CD14-positive monocyte (primary cell): ENCODE measurements around the gene BROX. TPM values are rescaled to one million over a fixed set of nuclear protein-coding genes. Genes with fewer than 3 reads are reported as not detected.
"Not testable (repeated sequence)": the region's sequence is repeated elsewhere in the genome, so short reads cannot be mapped to it uniquely, and the experiment has no call there.

ENCODE experiments used
- DNase-seq, 3 donors: peaks; one replicate each; pipeline ENCODE4 v3.0.0-alpha.2; 2011 to 2022
- H2AFZ ChIP-seq: 2 replicates; pipeline ENCODE4 v1.6.0; 2012; ENCODE audit warnings: mild to moderate bottlenecking, low read depth, low read length, inconsistent platforms; ENCODE audit not compliant: insufficient read depth, poor library complexity, severe bottlenecking
- H3K27ac ChIP-seq, 2 donors: 1 replicate in 1 of 2; 2 replicates in 1 of 2; pipeline ENCODE4 v1.5.1; 2012 to 2013; ENCODE audit warnings: low read length in 2 of 2, control low read depth in 1 of 2, inconsistent platforms in 1 of 2, low read depth in 1 of 2, mild to moderate bottlenecking in 1 of 2
- H3K27me3 ChIP-seq, 2 donors: one replicate each; pipeline versions ENCODE4 v1.6.0 to v1.6.1; 2011 to 2013; ENCODE audit warnings: low read length in 2 of 2; ENCODE audit not compliant: control insufficient read depth in 2 of 2, insufficient read depth in 2 of 2
- H3K36me3 ChIP-seq, 2 donors: replicated peaks in 1 of 2; 1 replicate in 1 of 2; 2 replicates in 1 of 2; pipeline versions ENCODE4 v1.5.1 to v1.6.1; 2012 to 2013; ENCODE audit warnings: low read length in 2 of 2, control low read depth in 1 of 2, inconsistent platforms in 1 of 2, mild to moderate bottlenecking in 1 of 2; ENCODE audit not compliant: insufficient read depth in 2 of 2, control insufficient read depth in 1 of 2
- H3K4me1 ChIP-seq, 2 donors: 1 replicate in 1 of 2; 2 replicates in 1 of 2; pipeline versions ENCODE4 v1.5.1 to v1.6.1; 2012 to 2013; ENCODE audit warnings: low read length in 2 of 2, control low read depth in 1 of 2, inconsistent platforms in 1 of 2, mild to moderate bottlenecking in 1 of 2, moderate library complexity in 1 of 2; ENCODE audit not compliant: insufficient read depth in 2 of 2, control insufficient read depth in 1 of 2
- H3K4me2 ChIP-seq: replicated peaks from 2 replicates; pipeline ENCODE3; 2012; ENCODE audit warnings: low read length, moderate library complexity, mild to moderate bottlenecking; ENCODE audit not compliant: poor library complexity, severe bottlenecking; ENCODE audit errors: extremely low read depth
- H3K4me3 ChIP-seq, 3 experiments: fragments of 200-600 bp in 1 of 3; sonication (generic) in 1 of 3; replicated peaks in 1 of 3; 1 replicate in 2 of 3; 2 replicates in 1 of 3; pipeline ENCODE4 v1.5.1; 2011 to 2013; ENCODE audit warnings: low read length in 3 of 3, mild to moderate bottlenecking in 3 of 3, control low read depth in 2 of 3, low read depth in 2 of 3, inconsistent platforms in 1 of 3, moderate library complexity in 1 of 3
- H3K79me2 ChIP-seq: 2 replicates; pipeline ENCODE4 v1.6.0; 2012; ENCODE audit warnings: mild to moderate bottlenecking, control low read depth, inconsistent platforms, low read length, moderate library complexity; ENCODE audit not compliant: insufficient read depth
- H3K9ac ChIP-seq: 2 replicates; pipeline ENCODE4 v1.6.0; 2017; ENCODE audit warnings: low read length, mild to moderate bottlenecking; ENCODE audit not compliant: insufficient read depth, poor library complexity, severe bottlenecking
- H3K9me3 ChIP-seq, 2 donors: replicated peaks in 1 of 2; 1 replicate in 1 of 2; 2 replicates in 1 of 2; pipeline versions ENCODE4 v1.5.1 to v1.6.1; 2012 to 2013; ENCODE audit warnings: low read length in 2 of 2, control low read depth in 1 of 2; ENCODE audit not compliant: control insufficient read depth in 1 of 2, insufficient read depth in 1 of 2
- H4K20me1 ChIP-seq: 2 replicates; pipeline ENCODE4 v1.6.0; 2012; ENCODE audit warnings: mild to moderate bottlenecking, low read length, control low read depth, moderate library complexity; ENCODE audit not compliant: insufficient read depth
- H3K27ac Mint-ChIP-seq, 7 donors: one replicate each; pipeline ENCODE4 v1.8.0; 2020; ENCODE audit warnings: mild to moderate bottlenecking in 7 of 7, mixed read lengths in 7 of 7, moderate library complexity in 6 of 7, inconsistent platforms in 2 of 7
- H3K27me3 Mint-ChIP-seq, 3 donors: one replicate each; pipeline ENCODE4 v1.8.0; 2021 to 2022; ENCODE audit warnings: low read depth in 3 of 3, mild to moderate bottlenecking in 3 of 3, mixed read lengths in 3 of 3, moderate library complexity in 3 of 3, inconsistent platforms in 1 of 3
- H3K36me3 Mint-ChIP-seq, 2 donors: one replicate each; pipeline ENCODE4 v1.8.0; 2020; ENCODE audit warnings: mixed read lengths in 2 of 2, inconsistent platforms in 1 of 2, mild to moderate bottlenecking in 1 of 2
- H3K4me1 Mint-ChIP-seq: one replicate; pipeline ENCODE4 v1.8.0; 2020; ENCODE audit warnings: mild to moderate bottlenecking, mixed read lengths
- H3K4me3 Mint-ChIP-seq, 2 donors: one replicate each; pipeline ENCODE4 v1.8.0; 2020; ENCODE audit warnings: mild to moderate bottlenecking in 2 of 2, mixed read lengths in 2 of 2, moderate library complexity in 1 of 2
- H3K9me3 Mint-ChIP-seq, 7 donors: one replicate each; pipeline ENCODE4 v1.8.0; 2020 to 2022; ENCODE audit warnings: mixed read lengths in 7 of 7, mild to moderate bottlenecking in 6 of 7, moderate library complexity in 6 of 7, inconsistent platforms in 2 of 7
- CTCF ChIP-seq: fragments of 200-600 bp; IDR thresholded peaks from one replicate; pipeline ENCODE4 v1.8.0; 2022; ENCODE audit warnings: antibody characterized with exemption, mild to moderate bottlenecking
- WGBS: methylation state at CpG from one replicate; pipeline ENCODE4 v1.1.5; 2013; ENCODE audit warnings: missing lambda C conversion rate; ENCODE audit not compliant: insufficient coverage; 5-methylcytosine and 5-hydroxymethylcytosine counted together
- intact Hi-C, 2 donors: fragments of 100-400 bp; cut with micrococcal nuclease; formaldehyde crosslinking; loops; one replicate each; pipeline versions ENCODE4 v1.15.0 to v1.15.1; 2023
- polyA plus RNA-seq, 3 donors: library from polyadenylated mRNA; depleted of rRNA in 1 of 3; unstranded in 2 of 3; stranded (reverse) in 1 of 3; fragments of 300-500 nt in 2 of 3; fragments of >200 nt in 1 of 3; fragmentation: Illumina TruSeq in 2 of 3; gene quantifications; 1 replicate in 2 of 3; 2 replicates in 1 of 3; pipeline ENCODE4 v1.2.3, GENCODE V29; 2012 to 2021

The BROX gene
- polyA plus RNA-seq, 3 donors: 9.0 to 35.4 (median 26.2) TPM

- DNase-seq: no peak
- Histone ChIP-seq H3K36me3 (peaks cover 93 to 97% of the 10 kb centered on the region in 2 donors), H3K27me3 (no peaks in the 10 kb centered on the region), H2AFZ (no peak overlapping the region), H3K9me3 (no peaks in the 10 kb centered on the region), H3K4me1 (no peaks in the 10 kb centered on the region), H3K4me3 (no peak overlapping the region), H3K9ac (no peak overlapping the region), H4K20me1 (no peaks in the 10 kb centered on the region), H3K79me2 (no peaks in the 10 kb centered on the region), H3K27ac (no peak overlapping the region), H3K4me2 (no peak overlapping the region)
- Mint-ChIP-seq H3K4me3 (no peak overlapping the region), H3K9me3 (no peaks in the 10 kb centered on the region), H3K27me3 (no peaks in the 10 kb centered on the region), H3K27ac (no peak overlapping the region), H3K36me3 (peaks cover 82 to 84% of the 10 kb centered on the region in 2 donors), H3K4me1 (no peaks in the 10 kb centered on the region)
- intact Hi-C loops: no loop called here
- WGBS: no CpG with 5 or more reads among the region's 4 CpGs
- no peak for TF ChIP-seq CTCF
Observed at GRCh38 chr1:222663431-222663934, 48.9 kb upstream of the BROX start.

DNA sequence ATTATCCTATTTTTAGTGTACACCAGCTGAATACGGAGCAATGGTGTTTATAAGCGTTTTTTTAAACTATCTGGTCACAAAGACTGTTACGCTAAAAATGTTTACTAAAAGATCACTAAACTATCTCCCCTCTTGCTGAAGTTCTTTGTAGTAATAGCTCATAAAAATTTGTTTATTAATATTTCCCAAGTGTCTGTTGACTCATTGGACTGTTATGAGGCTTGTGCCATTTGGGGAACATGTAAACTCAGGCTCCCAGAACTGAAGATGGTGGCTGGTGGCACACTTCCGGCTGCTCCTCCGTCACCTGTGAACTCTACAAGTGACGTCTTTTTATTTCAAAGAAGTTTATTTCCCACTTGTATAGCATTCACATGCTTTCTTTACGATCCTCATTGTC lies 46.4 kb upstream of the BROX start:
- Mint-ChIP-seq H3K27ac (no peak overlapping the region), H3K4me1 (no peaks in the 10 kb centered on the region), H3K9me3 (no peaks in the 10 kb centered on the region), H3K27me3 (no peaks in the 10 kb centered on the region), H3K36me3 (peaks cover 66 to 72% of the 10 kb centered on the region in 2 donors), H3K4me3 (no peak overlapping the region)
- H2AFZ ChIP-seq: no peak overlapping the region
- TF ChIP-seq CTCF: no peak
- intact Hi-C loops: no loop called here
- H3K4me2 ChIP-seq: no peak overlapping the region
- H3K79me2 ChIP-seq: no peaks in the 10 kb centered on the region
- no peak overlapping the region for H3K4me3 ChIP-seq
- no peaks in the 10 kb centered on the region for H3K4me1 ChIP-seq
- H4K20me1 ChIP-seq: no peaks in the 10 kb centered on the region
- H3K9ac ChIP-seq: no peak overlapping the region
- H3K9me3 ChIP-seq: no peaks in the 10 kb centered on the region
- no peak for DNase-seq
- no CpG with 5 or more reads among the region's 7 CpGs for WGBS
- no peaks in the 10 kb centered on the region for H3K27me3 ChIP-seq
- H3K36me3 ChIP-seq: peaks cover 74 to 89% of the 10 kb centered on the region in 2 donors
- no peak overlapping the region for H3K27ac ChIP-seq

DNA sequence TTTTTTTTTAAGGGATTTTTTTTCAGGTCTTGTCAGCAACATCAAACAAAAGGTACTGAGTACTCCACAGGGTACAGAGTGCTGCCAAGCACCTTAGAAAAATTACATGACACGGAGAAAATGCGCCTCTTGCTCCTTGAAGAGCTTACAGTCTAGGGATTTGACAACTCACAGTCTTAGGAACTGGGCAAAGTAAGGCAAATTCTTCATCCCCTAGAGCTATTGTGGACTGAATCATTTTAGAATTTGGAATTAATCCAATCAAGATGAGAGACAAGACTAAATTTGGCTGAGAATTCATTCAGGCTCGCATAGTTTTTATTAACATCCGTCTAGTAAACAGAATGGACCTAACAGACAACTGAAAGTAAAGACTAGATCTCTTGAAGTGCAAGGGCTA lies 44.2 kb upstream of the BROX start:
- H3K4me2 ChIP-seq, intact Hi-C loops, H3K4me1 ChIP-seq, H3K27ac Mint-ChIP-seq, H3K4me3 Mint-ChIP-seq, H3K27me3 Mint-ChIP-seq, H3K4me1 Mint-ChIP-seq, H3K4me3 ChIP-seq, H4K20me1 ChIP-seq, H3K9me3 Mint-ChIP-seq, H2AFZ ChIP-seq, H3K27me3 ChIP-seq, H3K27ac ChIP-seq, H3K9me3 ChIP-seq, DNase-seq, H3K79me2 ChIP-seq, H3K9ac ChIP-seq: not testable (repeated sequence)
- H3K36me3 Mint-ChIP-seq: peaks cover 66 to 74% of the 10 kb centered on the region in 2 donors
- H3K36me3 ChIP-seq: peaks cover 72 to 89% of the 10 kb centered on the region in 2 donors
- no CpG with 5 or more reads among the region's 4 CpGs for WGBS
